Astrocyte (in vitro differentiated cells and primary cell): ENCODE results near the gene AP5Z1.

ENCODE experiments used
- CTCF ChIP-seq: IDR thresholded peaks from 2 replicates; pipeline ENCODE4 v1.5.1; 2011; ENCODE audit warnings: low read depth, mild to moderate bottlenecking, inconsistent platforms, low read length, moderate library complexity; ENCODE audit not compliant: insufficient read depth
- EZH2 ChIP-seq: IDR thresholded peaks from 2 replicates; pipeline ENCODE4 v1.6.1; 2012; ENCODE audit warnings: mild to moderate bottlenecking, low read length, inconsistent platforms; ENCODE audit not compliant: insufficient read depth

- TF ChIP-seq CTCF = no peak
- TF ChIP-seq EZH2 = no peak
Measured at GRCh38 chr7:4733936-4734528, 41.4 kb upstream of the AP5Z1 start.
